HG03342 (cell line): Measurements from ENCODE around the gene GPER1.
"Not testable (repeated sequence)": the region's sequence is repeated elsewhere in the genome, so short reads cannot be mapped to it uniquely, and the experiment has no call there.

Experiments used
- ATAC-seq: cut with Tn5 transposase; IDR thresholded peaks from one replicate; pipeline ENCODE4 v1.9.1; 2021; ENCODE audit warnings: mild to moderate bottlenecking, moderate library complexity; ENCODE audit not compliant: unreplicated experiment

GPER1 gene

GRCh38 chr7:1140476-1141104 is 52.7 kb downstream of the GPER1 start:
- ATAC-seq, result no peak

GRCh38 chr7:1141651-1142050 is 53.7 kb downstream of the GPER1 start:
- ATAC-seq, result no peak

- ATAC-seq, result no peak
Observed at GRCh38 chr7:1142051-1142635, 54.2 kb downstream of the GPER1 start.

- not testable (repeated sequence) for ATAC-seq
Observed at GRCh38 chr7:1143031-1143430, 55.1 kb downstream of the GPER1 start.
